Fibroblast of the aortic adventitia (primary cell): ENCODE results near the gene IGFL3. TPM values are rescaled to one million over a fixed set of nuclear protein-coding genes. Genes with fewer than 3 reads are reported as not detected.

Source experiments
- DNase-seq: peaks from one replicate; pipeline ENCODE4 v3.0.0-alpha.2; 2010; ENCODE audit warnings: low read depth
- H3K4me3 ChIP-seq: 2 replicates; pipeline ENCODE4 v1.5.1; 2011; ENCODE audit warnings: low read depth, mild to moderate bottlenecking, control low read depth, low read length, moderate library complexity
- total RNA-seq: library from RNA; depleted of rRNA; stranded (reverse); fragments of >200 nt; gene quantifications from 2 replicates; pipeline ENCODE4 v1.2.3, GENCODE V29; 2012; ENCODE audit warnings: low replicate concordance
- TF ChIP-seq, protein P1 (sequence below): IDR thresholded peaks from 2 replicates; pipeline ENCODE4 v1.5.1; 2011; ENCODE audit warnings: mild to moderate bottlenecking, low read length, control low read depth, inconsistent platforms; ENCODE audit not compliant: insufficient read depth

IGFL3 gene
- total RNA-seq, 1 donor, result not detected

DNA sequence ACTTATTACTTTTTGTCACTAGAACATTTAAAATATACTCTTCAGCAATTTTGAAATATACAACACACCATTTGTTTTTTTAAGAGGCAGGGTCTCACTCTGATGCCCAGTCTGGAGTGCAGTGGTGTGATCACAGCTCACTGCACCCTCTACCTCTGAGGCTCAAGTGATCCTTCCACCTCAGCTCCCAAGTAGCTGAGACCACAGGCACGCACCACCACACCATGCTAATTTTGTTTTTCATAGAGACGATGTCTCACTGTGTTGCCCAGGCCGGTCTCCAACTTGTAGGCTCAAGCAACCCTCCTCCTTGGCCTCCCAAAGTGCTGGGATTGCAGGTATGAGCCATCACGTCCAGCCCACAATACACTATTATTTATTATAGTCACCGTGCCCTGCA lies 26.1 kb upstream of the IGFL3 start:
- TF ChIP-seq, protein P1, sequence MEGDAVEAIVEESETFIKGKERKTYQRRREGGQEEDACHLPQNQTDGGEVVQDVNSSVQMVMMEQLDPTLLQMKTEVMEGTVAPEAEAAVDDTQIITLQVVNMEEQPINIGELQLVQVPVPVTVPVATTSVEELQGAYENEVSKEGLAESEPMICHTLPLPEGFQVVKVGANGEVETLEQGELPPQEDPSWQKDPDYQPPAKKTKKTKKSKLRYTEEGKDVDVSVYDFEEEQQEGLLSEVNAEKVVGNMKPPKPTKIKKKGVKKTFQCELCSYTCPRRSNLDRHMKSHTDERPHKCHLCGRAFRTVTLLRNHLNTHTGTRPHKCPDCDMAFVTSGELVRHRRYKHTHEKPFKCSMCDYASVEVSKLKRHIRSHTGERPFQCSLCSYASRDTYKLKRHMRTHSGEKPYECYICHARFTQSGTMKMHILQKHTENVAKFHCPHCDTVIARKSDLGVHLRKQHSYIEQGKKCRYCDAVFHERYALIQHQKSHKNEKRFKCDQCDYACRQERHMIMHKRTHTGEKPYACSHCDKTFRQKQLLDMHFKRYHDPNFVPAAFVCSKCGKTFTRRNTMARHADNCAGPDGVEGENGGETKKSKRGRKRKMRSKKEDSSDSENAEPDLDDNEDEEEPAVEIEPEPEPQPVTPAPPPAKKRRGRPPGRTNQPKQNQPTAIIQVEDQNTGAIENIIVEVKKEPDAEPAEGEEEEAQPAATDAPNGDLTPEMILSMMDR, result no peak
- no peak for DNase-seq

GRCh38 chr19:46147791-46148288 lies 23.4 kb upstream of the IGFL3 start, which contains the start of gene IGFL2:
Gene IGFL2, plus strand, starts transcription at chr19:46148238. Its CDS starts 41 bp downstream, at chr19:46148279.
- no peak within 1 kb of the TSS for H3K4me3 ChIP-seq
- DNase-seq, result peak; percentile 39
- TF ChIP-seq, protein P1, result no peak

More for the DNA sequence above, 26.1 kb upstream of the IGFL3 start:
- H3K4me3 ChIP-seq, result no peak overlapping the region

GRCh38 chr19:46147166-46147740 lies 22.8 kb upstream of the IGFL3 start:
- no peak for DNase-seq
- TF ChIP-seq, protein P1, result no peak
- no peak overlapping the region for H3K4me3 ChIP-seq

DNA sequence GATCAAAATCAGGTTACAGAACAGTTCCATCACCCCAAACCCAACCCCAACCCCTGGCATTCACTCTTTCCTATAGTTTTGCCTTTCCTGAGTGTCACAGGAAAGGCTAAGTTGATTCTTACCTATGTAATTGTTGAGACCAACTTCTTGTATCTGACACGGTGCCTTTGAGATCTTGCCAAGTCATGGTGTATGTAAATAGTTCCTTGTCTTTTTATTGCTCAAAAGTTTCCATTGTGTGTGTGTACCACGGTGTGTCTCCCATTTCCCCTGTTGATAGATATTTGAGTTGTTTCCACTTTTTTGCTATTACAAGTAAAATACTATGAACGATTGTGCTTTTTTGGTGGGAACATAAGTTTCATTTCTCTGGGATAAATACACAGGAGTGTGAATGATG lies 20.3 kb upstream of the IGFL3 start:
- TF ChIP-seq, protein P1, result no peak
- no peak for DNase-seq
- H3K4me3 ChIP-seq, result no peak overlapping the region

GRCh38 chr19:46142294-46142693 lies 17.8 kb upstream of the IGFL3 start:
- DNase-seq, result no peak
- no peak overlapping the region for H3K4me3 ChIP-seq
- TF ChIP-seq, protein P1, result no peak

GRCh38 chr19:46141421-46141820 lies 16.9 kb upstream of the IGFL3 start:
- TF ChIP-seq, protein P1, result no peak
- H3K4me3 ChIP-seq, result no peak overlapping the region

More at GRCh38 chr19:46141421-46141820, 16.9 kb upstream of the IGFL3 start:
- DNase-seq, result no peak
